DMS153 treated with DMSO at 0.1 percent for 48 hours (cell line): Measurements from ENCODE around the gene CYP4F11.
"Not testable (repeated sequence)": the region's sequence is repeated elsewhere in the genome, so short reads cannot be mapped to it uniquely, and the experiment has no call there.

Experiments used
- DNase-seq: peaks from one replicate; lab custom pipeline; 2025; ENCODE audit not compliant: unreplicated experiment; lab: John Stamatoyannopoulos, UW

Gene CYP4F11

GRCh38 chr19:15934332-15935078 lies at the start of gene CYP4F11:
CYP4F11 (minus strand) TSS chr19:15934529; CDS start chr19:15934408, 121 bp downstream.
- peak; percentile 29 for DNase-seq

- no peak for DNase-seq
Observed at GRCh38 chr19:15979293-15979692, 45.0 kb upstream of the CYP4F11 start.

GRCh38 chr19:15977690-15978089 lies 43.4 kb upstream of the CYP4F11 start:
- no peak for DNase-seq

GRCh38 chr19:15976836-15977689 lies 42.7 kb upstream of the CYP4F11 start:
- no peak for DNase-seq

GRCh38 chr19:15974856-15975255 lies 40.5 kb upstream of the CYP4F11 start:
- DNase-seq, result no peak

- not testable (repeated sequence) for DNase-seq
Observed at GRCh38 chr19:15972043-15972442, 37.7 kb upstream of the CYP4F11 start.

- DNase-seq, result no peak
Observed at GRCh38 chr19:15971224-15971780, 37.0 kb upstream of the CYP4F11 start.

GRCh38 chr19:15964231-15964630 lies 29.9 kb upstream of the CYP4F11 start:
- DNase-seq, result no peak

- DNase-seq, result no peak
Observed at GRCh38 chr19:15962319-15962718, 28.0 kb upstream of the CYP4F11 start.

- DNase-seq, result no peak
Observed at GRCh38 chr19:15954820-15955219, 20.5 kb upstream of the CYP4F11 start.

GRCh38 chr19:15948223-15949058 lies 14.1 kb upstream of the CYP4F11 start, which contains the start of gene OR10H4:
OR10H4 (plus strand) TSS chr19:15949008; CDS start chr19:15949008, 0 bp downstream.
- no peak for DNase-seq

GRCh38 chr19:15945301-15945700 lies 11.0 kb upstream of the CYP4F11 start:
- no peak for DNase-seq

- DNase-seq, result no peak
Observed at GRCh38 chr19:15944401-15944800, 10.1 kb upstream of the CYP4F11 start.

- no peak for DNase-seq
Observed at GRCh38 chr19:15937771-15938170, 3.4 kb upstream of the CYP4F11 start.

- no peak for DNase-seq
Observed at GRCh38 chr19:15936950-15937349, 2.6 kb upstream of the CYP4F11 start.

GRCh38 chr19:15936173-15936572 lies 1.8 kb upstream of the CYP4F11 start:
- no peak for DNase-seq

GRCh38 chr19:15935167-15935702 lies 906 bp upstream of the CYP4F11 start:
- no peak for DNase-seq

- not testable (repeated sequence) for DNase-seq
Observed at GRCh38 chr19:15933761-15934331, 483 bp downstream of the CYP4F11 start.

- no peak for DNase-seq
Observed at GRCh38 chr19:15928321-15928720, 6.0 kb downstream of the CYP4F11 start.

GRCh38 chr19:15926484-15926883 lies 7.8 kb downstream of the CYP4F11 start:
- DNase-seq, result no peak
